Common myeloid progenitor, CD34-positive (primary cell): ENCODE measurements around the gene GTF2A2.

ENCODE experiments used
- CTCF ChIA-PET: fragments of 350-600 bp; sonication (Branson Sonifier 250); formaldehyde crosslinking; loops from one replicate; lab custom pipeline; 2021; ENCODE audit warnings: antibody characterized with exemption; lab: Charles Lee
- POLR2A ChIA-PET: fragments of 350-600 bp; sonication (Branson Sonifier 250); formaldehyde crosslinking; loops from one replicate; lab custom pipeline; 2021; ENCODE audit warnings: antibody characterized with exemption; lab: Charles Lee
- DNase-seq, 3 donors: peaks; one replicate each; pipeline versions ENCODE4 v3.0.0 to v3.0.0-alpha.2; 2013
- H3K27ac ChIP-seq, 2 experiments: 1 replicate in 1 of 2; 2 replicates in 1 of 2; pipeline ENCODE4 v1.7.0; 2013; ENCODE audit warnings: inconsistent platforms in 2 of 2, low read length in 2 of 2, mild to moderate bottlenecking in 2 of 2, low read depth in 1 of 2, moderate library complexity in 1 of 2; ENCODE audit not compliant: severe bottlenecking in 2 of 2, insufficient read depth in 1 of 2, poor library complexity in 1 of 2
- H3K27me3 ChIP-seq, 5 experiments: replicated peaks in 2 of 5; 1 replicate in 3 of 5; 2 replicates in 2 of 5; pipeline versions ENCODE4 v1.6.1 to v1.7.0; 2013; ENCODE audit warnings: low read length in 4 of 5, mild to moderate bottlenecking in 2 of 5, moderate library complexity in 2 of 5, inconsistent platforms in 1 of 5; ENCODE audit not compliant: insufficient read depth in 5 of 5, control insufficient read depth in 4 of 5
- H3K36me3 ChIP-seq, 4 experiments: 1 replicate in 2 of 4; 2 replicates in 2 of 4; pipeline versions ENCODE4 v1.6.1 to v1.7.0; 2013; ENCODE audit warnings: low read length in 3 of 4, control low read depth in 1 of 4, mild to moderate bottlenecking in 1 of 4; ENCODE audit not compliant: control insufficient read depth in 4 of 4, insufficient read depth in 4 of 4
- H3K4me1 ChIP-seq, 4 experiments: 1 replicate in 3 of 4; 2 replicates in 1 of 4; pipeline versions ENCODE4 v1.6.1 to v1.7.1; 2013; ENCODE audit warnings: low read length in 3 of 4, mild to moderate bottlenecking in 3 of 4, control low read depth in 1 of 4, inconsistent platforms in 1 of 4, moderate library complexity in 1 of 4; ENCODE audit not compliant: control insufficient read depth in 4 of 4, insufficient read depth in 4 of 4; ENCODE audit errors: control extremely low read depth in 1 of 4
- H3K4me3 ChIP-seq, 7 experiments: 1 replicate in 4 of 7; 2 replicates in 3 of 7; pipeline versions ENCODE4 v1.5.1 to v1.7.0; 2013; ENCODE audit warnings: mild to moderate bottlenecking in 7 of 7, low read length in 6 of 7, moderate library complexity in 6 of 7, inconsistent platforms in 2 of 7, low read depth in 2 of 7, control low read depth in 1 of 7; ENCODE audit not compliant: insufficient read depth in 4 of 7, control insufficient read depth in 1 of 7; ENCODE audit errors: extremely low read depth in 1 of 7
- H3K9me3 ChIP-seq, 5 experiments: 1 replicate in 4 of 5; 2 replicates in 1 of 5; pipeline versions ENCODE4 v1.6.1 to v1.7.1; 2013; ENCODE audit warnings: low read length in 4 of 5, mild to moderate bottlenecking in 2 of 5, inconsistent platforms in 1 of 5, low read depth in 1 of 5, moderate library complexity in 1 of 5; ENCODE audit not compliant: control insufficient read depth in 4 of 5, insufficient read depth in 2 of 5; ENCODE audit errors: control extremely low read depth in 1 of 5
- WGBS: methylation state at CpG from one replicate; pipeline ENCODE4 v1.1.5; 2013; ENCODE audit not compliant: insufficient coverage; 5-methylcytosine and 5-hydroxymethylcytosine counted together

Gene GTF2A2

GRCh38 chr15:59595434-59595915 is 61.8 kb downstream of the GTF2A2 start:
- H3K36me3 ChIP-seq, result no peaks in the 10 kb centered on the region
- H3K4me1 ChIP-seq, result peaks cover 3 to 11% (median 8%) of the 10 kb centered on the region in 4 experiments
- ChIA-PET POLR2A (no interaction called here), CTCF (no interaction called here)
- H3K27ac ChIP-seq, result no peak overlapping the region
- H3K27me3 ChIP-seq, result peaks cover 3 to 73% (median 33%) of the 10 kb centered on the region in 5 experiments
- H3K9me3 ChIP-seq, result peaks cover 0 to 6% (median 0%) of the 10 kb centered on the region in 5 experiments
- no peak overlapping the region for H3K4me3 ChIP-seq
- 93% methylated on average over 6 of the region's 7 CpGs for WGBS
- no peak for DNase-seq

GRCh38 chr15:59594991-59595390 is 62.3 kb downstream of the GTF2A2 start:
- Histone ChIP-seq H3K4me3 (no peak overlapping the region), H3K27me3 (peaks cover 3 to 73% (median 34%) of the 10 kb centered on the region in 5 experiments), H3K27ac (no peak overlapping the region), H3K9me3 (peaks cover 0 to 6% (median 0%) of the 10 kb centered on the region in 5 experiments), H3K4me1 (peaks cover 3 to 11% (median 8%) of the 10 kb centered on the region in 4 experiments), H3K36me3 (no peaks in the 10 kb centered on the region)
- WGBS, result no CpG with 5 or more reads among the region's 2 CpGs
- CTCF ChIA-PET, result interaction anchor here (1.1 to 1.4 kb wide), 3 partner anchors 10 to 48 kb away, joined by 3 to 4 read pairs (median 3); no protein-coding TSS in a partner anchor
- POLR2A ChIA-PET, result interaction anchor here (0.5 kb wide), 1 partner anchor 98 kb away, joined by 4 read pairs; no protein-coding TSS in a partner anchor
- no peak for DNase-seq

- Histone ChIP-seq H3K4me1 (peaks cover 3 to 11% (median 8%) of the 10 kb centered on the region in 4 experiments), H3K4me3 (no peak overlapping the region), H3K27ac (no peak overlapping the region), H3K9me3 (peaks cover 0 to 6% (median 0%) of the 10 kb centered on the region in 5 experiments), H3K27me3 (peaks cover 3 to 73% (median 36%) of the 10 kb centered on the region in 5 experiments), H3K36me3 (no peaks in the 10 kb centered on the region)
- WGBS, result 87% methylated on average over 3 of the region's 3 CpGs
- DNase-seq, result peak in 1 of 3 donors; percentile 4
- POLR2A ChIA-PET, result interaction anchor here (0.5 to 0.6 kb wide), 2 partner anchors 98 to 750 kb away, joined by 3 to 4 read pairs; no protein-coding TSS in a partner anchor
- CTCF ChIA-PET, result interaction anchor here (1.1 to 1.4 kb wide), 3 partner anchors 10 to 47 kb away, joined by 3 to 4 read pairs (median 3); no protein-coding TSS in a partner anchor
Observed at GRCh38 chr15:59594493-59594942, 62.8 kb downstream of the GTF2A2 start.

GRCh38 chr15:59591356-59591755 is 66.0 kb downstream of the GTF2A2 start:
- Histone ChIP-seq H3K9me3 (peaks cover 0 to 1% (median 0%) of the 10 kb centered on the region in 5 experiments), H3K4me3 (peak overlapping the region in 1 of 7 experiments; percentile 4), H3K4me1 (peaks cover 3 to 11% (median 8%) of the 10 kb centered on the region in 4 experiments), H3K27ac (no peak overlapping the region), H3K27me3 (peaks cover 3 to 81% (median 39%) of the 10 kb centered on the region in 5 experiments), H3K36me3 (no peaks in the 10 kb centered on the region)
- ChIA-PET POLR2A (no interaction called here), CTCF (interaction anchor here (0.6 kb wide), 1 partner anchor 48 kb away, joined by 3 read pairs; no protein-coding TSS in a partner anchor)
- WGBS, result 0% methylated on average over 1 of the region's 2 CpGs
- DNase-seq, result peak; percentile 37 to 67 (median 59)

GRCh38 chr15:59590027-59590426 is 67.3 kb downstream of the GTF2A2 start:
- peaks cover 3 to 77% (median 34%) of the 10 kb centered on the region in 5 experiments for H3K27me3 ChIP-seq
- H3K4me3 ChIP-seq, result no peak overlapping the region
- ChIA-PET POLR2A (interaction anchor here (0.6 kb wide), 1 partner anchor 151 kb away, joined by 3 read pairs; no protein-coding TSS in a partner anchor), CTCF (no interaction called here)
- H3K4me1 ChIP-seq, result peaks cover 3 to 11% (median 8%) of the 10 kb centered on the region in 4 experiments
- H3K9me3 ChIP-seq, result no peaks in the 10 kb centered on the region
- peak in 1 of 3 donors; percentile 6 for DNase-seq
- H3K27ac ChIP-seq, result no peak overlapping the region
- no peaks in the 10 kb centered on the region for H3K36me3 ChIP-seq
- WGBS, result 78% methylated on average over 7 of the region's 7 CpGs
